HG02571 (cell line): ENCODE data around the gene EEA1.

Experiments
- ATAC-seq: cut with Tn5 transposase; IDR thresholded peaks from one replicate; pipeline ENCODE4 v1.9.1; 2021; ENCODE audit warnings: mild to moderate bottlenecking, moderate library complexity; ENCODE audit not compliant: unreplicated experiment

The EEA1 gene

GRCh38 chr12:92898755-92899154 is 30.3 kb downstream of the EEA1 start:
- no peak for ATAC-seq

DNA sequence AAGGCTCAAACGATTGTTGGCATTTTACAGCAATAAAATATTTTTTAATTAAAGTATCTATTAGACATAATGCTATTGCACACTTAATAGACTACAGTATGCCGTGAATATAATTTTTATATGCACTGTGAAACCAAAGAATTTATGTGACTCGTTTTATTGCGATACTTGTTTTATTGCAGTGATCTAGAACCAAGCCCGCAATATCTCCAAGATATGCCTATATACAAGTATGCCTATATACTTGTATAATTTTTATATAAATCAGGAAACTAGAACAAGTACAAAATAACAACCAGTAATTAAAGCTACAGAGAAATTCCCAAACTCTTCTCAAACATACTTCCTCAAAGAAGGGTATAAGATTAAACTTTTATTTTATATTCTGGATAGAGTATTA is 31.3 kb downstream of the EEA1 start:
- no peak for ATAC-seq

- ATAC-seq, result no peak
Measured at GRCh38 chr12:92890601-92891106, 38.4 kb downstream of the EEA1 start.

GRCh38 chr12:92886131-92886530 is 43.0 kb downstream of the EEA1 start:
- ATAC-seq, result no peak

- ATAC-seq, result no peak
Measured at GRCh38 chr12:92879698-92880322, 49.3 kb downstream of the EEA1 start.

GRCh38 chr12:92877904-92878303 is 51.2 kb downstream of the EEA1 start:
- no peak for ATAC-seq

DNA sequence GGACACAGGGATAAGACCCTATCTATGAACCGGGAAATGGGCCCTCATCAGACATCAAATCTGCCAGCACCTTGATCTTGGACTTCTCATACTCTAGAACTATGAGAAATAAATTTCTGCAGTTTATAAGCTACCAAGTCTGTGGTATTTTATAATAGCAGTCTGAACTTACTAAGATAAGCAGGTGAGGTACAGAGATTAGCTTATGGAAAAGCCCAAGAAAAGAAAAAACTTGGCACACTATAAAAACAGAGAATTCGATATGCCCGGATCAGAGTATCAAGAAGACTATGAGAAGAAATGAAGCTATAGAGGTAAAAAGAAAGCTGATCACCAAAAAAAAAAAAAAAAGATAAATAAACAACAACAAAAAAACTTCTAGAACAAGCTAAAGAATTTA is 52.6 kb downstream of the EEA1 start:
- ATAC-seq, result no peak

DNA sequence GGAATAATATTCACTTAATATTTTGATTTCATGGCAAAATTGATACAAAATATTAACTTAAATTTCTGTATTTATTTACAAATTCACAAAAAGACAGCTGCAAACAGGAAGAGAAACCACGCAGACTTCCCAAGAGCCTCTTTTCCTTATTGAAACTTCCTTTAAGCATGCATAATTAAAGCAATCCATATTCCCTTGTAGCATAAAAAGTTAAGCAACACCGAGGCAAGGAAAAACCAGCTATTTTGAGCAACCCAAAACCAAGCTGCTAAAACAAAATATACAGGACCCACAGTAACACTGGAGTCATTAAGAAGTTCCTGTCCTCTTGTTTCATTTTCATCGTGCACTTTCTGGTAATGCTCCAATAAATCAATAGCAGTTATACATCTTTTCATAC is 58.0 kb downstream of the EEA1 start:
- ATAC-seq, result no peak

DNA sequence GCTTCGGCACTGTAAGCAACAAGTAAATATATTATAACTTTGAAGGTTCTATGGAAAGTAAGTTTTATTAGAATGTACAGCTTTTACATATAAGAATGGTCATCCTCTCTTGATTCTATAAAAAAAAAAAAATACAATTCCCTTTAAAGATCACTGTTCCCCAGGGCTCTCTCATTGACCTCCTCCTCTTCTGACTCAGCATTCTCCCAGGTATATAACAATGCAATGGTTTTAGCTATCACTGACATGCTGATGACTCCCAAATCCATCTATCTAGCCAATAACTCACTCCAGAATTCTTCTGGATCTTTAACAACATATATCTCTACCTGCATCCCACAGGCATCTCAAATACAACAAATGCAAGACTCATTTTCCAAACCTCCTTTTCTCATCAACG is 62.7 kb downstream of the EEA1 start:
- no peak for ATAC-seq

GRCh38 chr12:92863251-92863650 is 65.8 kb downstream of the EEA1 start:
- no peak for ATAC-seq

DNA sequence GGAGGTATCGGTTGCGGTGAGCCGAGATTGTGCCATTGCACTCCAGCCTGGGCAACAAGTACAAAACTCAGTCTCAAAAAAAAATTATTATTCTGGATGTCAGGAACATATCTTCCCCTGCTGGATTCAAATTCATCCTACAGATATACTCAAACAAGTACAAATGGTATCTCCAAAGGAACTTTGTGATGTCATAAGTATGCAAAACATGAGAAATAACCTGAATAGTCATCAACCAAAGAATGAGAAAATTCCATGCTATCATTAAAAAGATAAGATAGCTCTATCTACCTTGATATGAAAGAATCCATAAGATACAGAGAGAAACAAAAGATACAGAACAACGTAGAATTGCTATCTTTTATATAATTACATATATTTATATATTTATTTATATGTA is 67.7 kb downstream of the EEA1 start:
- no peak for ATAC-seq

DNA sequence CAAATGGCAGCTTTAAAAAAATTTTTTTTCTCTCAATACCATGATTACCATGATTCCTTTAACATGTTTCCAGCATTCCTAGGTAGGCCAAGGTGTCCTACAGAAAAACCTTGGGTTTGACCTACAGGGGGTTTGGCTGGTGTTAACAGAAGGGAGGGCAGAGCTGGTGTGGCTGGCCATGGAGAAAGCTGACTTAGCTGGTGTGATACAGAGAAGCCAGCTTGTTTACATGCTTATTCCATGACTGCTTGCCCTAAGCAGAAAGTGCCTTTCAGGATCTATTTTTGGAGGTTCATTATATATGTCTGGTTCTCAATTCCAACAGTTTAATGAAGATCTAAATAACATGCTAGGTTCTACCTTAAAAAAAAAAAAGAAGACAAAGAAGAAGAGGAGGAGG is 68.6 kb downstream of the EEA1 start:
- no peak for ATAC-seq

DNA sequence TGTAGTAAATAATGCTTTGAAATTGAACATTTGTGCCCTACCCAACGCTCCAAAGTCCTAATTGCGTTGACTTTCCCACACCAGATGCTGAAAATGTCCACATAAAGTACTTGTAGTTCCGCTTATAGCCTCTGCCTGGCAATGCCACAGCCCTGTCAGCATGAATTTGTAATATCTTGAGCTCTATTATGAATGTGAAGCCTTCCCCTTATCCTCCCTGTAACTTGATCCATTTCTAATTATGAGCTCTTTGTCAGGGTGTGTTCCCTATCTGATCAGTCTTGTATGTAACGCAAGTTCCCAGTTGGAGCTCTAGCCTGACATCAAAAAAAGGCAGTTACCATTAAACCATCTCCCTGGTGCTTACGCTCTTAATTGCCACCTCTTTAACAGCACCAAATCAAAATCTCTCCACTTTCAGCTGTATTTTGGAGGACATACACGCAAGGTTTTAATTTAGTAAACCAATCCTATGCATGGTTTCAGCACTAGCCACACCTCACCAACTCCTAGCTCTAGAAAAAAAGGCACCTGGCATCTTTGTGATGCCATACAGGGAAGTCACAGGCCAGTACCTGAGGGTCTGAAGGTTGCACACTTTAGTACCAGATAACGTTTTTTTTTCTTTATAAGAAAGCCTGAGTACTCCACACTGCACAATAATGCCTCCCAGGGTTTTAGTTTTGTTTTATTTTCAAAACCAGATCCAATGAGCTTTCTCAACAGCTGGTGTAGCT is 69.3 kb downstream of the EEA1 start:
- ATAC-seq, result no peak

DNA sequence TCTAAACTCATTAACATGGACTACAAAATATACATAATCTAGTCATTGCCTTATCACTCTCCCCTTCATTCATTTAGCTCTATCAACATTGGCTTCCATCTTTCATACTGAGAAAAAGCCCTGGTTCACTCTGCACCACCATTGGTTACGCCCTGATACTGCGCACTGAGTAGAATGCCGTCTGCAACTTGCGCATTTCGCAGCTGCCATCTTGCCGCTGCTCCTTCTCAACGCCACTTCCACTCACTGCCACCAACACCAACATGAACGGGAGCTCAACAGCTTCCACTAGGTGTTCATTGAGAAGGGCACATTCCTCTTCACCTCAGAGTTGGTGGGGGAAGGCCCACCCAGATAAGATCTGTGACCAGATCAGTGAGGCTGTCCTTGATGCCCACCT is 71.3 kb downstream of the EEA1 start:
- ATAC-seq, result no peak

GRCh38 chr12:92854344-92854743 is 74.8 kb downstream of the EEA1 start:
- no peak for ATAC-seq

DNA sequence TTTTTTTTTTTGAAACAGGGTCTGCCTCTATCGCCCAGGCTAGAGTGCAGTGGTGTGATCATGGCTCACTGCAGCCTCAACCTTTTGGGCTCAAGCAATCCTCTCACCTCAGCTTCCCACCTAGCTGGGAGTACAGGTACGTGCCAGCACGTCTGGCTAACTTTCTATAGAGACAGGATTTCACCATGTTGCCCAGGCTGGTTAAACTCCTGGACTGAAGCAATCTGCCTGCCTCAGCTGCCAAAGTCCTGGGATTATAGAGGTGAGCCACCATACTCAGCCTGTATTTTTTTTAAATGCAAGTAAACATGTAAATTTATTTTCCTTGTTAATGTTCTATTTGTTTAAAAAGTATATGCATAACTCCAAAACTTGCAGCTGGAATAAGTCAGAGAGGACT is 80.4 kb downstream of the EEA1 start:
- ATAC-seq, result no peak

DNA sequence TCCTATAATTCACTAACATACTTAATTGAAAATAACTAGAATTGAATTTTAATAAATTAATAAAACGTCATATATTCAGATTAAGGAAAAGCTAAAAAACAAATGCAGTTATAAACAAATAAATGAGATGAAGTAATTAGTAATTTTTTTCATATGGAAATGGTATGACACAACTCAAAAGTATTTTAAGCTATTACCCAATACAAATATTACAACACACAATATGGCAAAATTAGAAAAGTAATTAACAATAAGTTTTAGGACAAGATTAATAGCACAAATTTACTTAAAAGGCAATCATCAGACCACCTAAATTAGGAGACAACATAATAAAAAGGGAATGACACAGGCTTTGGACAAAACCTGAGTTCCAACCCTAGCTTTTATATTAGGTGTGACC is 81.7 kb downstream of the EEA1 start:
- no peak for ATAC-seq

GRCh38 chr12:92845329-92845728 is 83.8 kb downstream of the EEA1 start:
- ATAC-seq, result no peak

GRCh38 chr12:92844151-92844763 is 84.8 kb downstream of the EEA1 start:
- ATAC-seq, result no peak

GRCh38 chr12:92829686-92830282 is 99.3 kb downstream of the EEA1 start:
- no peak for ATAC-seq

GRCh38 chr12:92828565-92828964 is 100.5 kb downstream of the EEA1 start:
- ATAC-seq, result no peak
